SK-N-SH (cell line): Measurements from ENCODE around the gene BCAT1. TPM values are rescaled to one million over a fixed set of nuclear protein-coding genes. Genes with fewer than 3 reads are reported as not detected.

Experiments
- CTCF ChIA-PET: fragments of 300-600, 350-600 bp; formaldehyde crosslinking; extraction: SDS; loops from one replicate; lab custom pipeline; 2021; lab: Yijun Ruan, JAX
- POLR2A ChIA-PET: fragments of 350-600 bp; sonication (Branson Sonifier 250); formaldehyde crosslinking; extraction: SDS; loops from one replicate; lab custom pipeline; 2020; ENCODE audit warnings: antibody characterized with exemption, inconsistent platforms; lab: Yijun Ruan, JAX
- DNase-seq: peaks from one replicate; pipeline ENCODE4 v3.0.0; 2012
- H2AFZ ChIP-seq: fragments of 200-600 bp; sonication (generic); 2 replicates; pipeline ENCODE4 v1.8.1; 2016; ENCODE audit warnings: antibody characterized with exemption, mild to moderate bottlenecking, low read depth
- H3F3A ChIP-seq: fragments of 200-600 bp; sonication (generic); replicated peaks from 2 replicates; pipeline ENCODE3; 2016; ENCODE audit warnings: antibody characterized with exemption, mild to moderate bottlenecking; ENCODE audit not compliant: insufficient read depth
- H3K27ac ChIP-seq, 2 experiments: fragments of 200-500 bp in 1 of 2; fragments of 200-600 bp in 1 of 2; sonication (Bioruptor generic) in 1 of 2; sonication (generic), shearing (Covaris generic) in 1 of 2; 2 replicates each; pipeline versions ENCODE4 v1.5.1 to v1.6.1; 2014 to 2016; ENCODE audit warnings: low read depth in 2 of 2, inconsistent platforms in 1 of 2, low read length in 1 of 2, mild to moderate bottlenecking in 1 of 2, mixed read lengths in 1 of 2
- H3K27me3 ChIP-seq: fragments of 200-600 bp; sonication (generic), shearing (Covaris generic); 2 replicates; pipeline ENCODE4 v1.6.1; 2016; ENCODE audit warnings: mixed run types; ENCODE audit not compliant: insufficient read depth
- H3K36me3 ChIP-seq, 2 experiments: fragments of 200-500 bp in 1 of 2; fragments of 200-600 bp in 1 of 2; sonication (Bioruptor generic) in 1 of 2; sonication (generic) in 1 of 2; replicated peaks in 1 of 2; 2 replicates each; pipeline versions ENCODE3 to v1.5.1; 2014 to 2016; ENCODE audit warnings: low read length in 1 of 2, mild to moderate bottlenecking in 1 of 2; ENCODE audit not compliant: insufficient read depth in 2 of 2, control insufficient read depth in 1 of 2
- H3K4me1 ChIP-seq, 2 experiments: fragments of 200-500 bp in 1 of 2; fragments of 200-600 bp in 1 of 2; sonication (Bioruptor generic) in 1 of 2; sonication (generic), shearing (Covaris generic) in 1 of 2; 2 replicates each; pipeline versions ENCODE4 v1.5.1 to v1.6.1; 2014 to 2016; ENCODE audit warnings: low read depth in 1 of 2, low read length in 1 of 2, mixed run types in 1 of 2; ENCODE audit not compliant: insufficient read depth in 2 of 2, control insufficient read depth in 1 of 2
- H3K4me2 ChIP-seq: fragments of 200-600 bp; sonication (generic), shearing (Covaris generic); 2 replicates; pipeline ENCODE4 v1.6.1; 2017; ENCODE audit warnings: mixed run types
- H3K4me3 ChIP-seq, 2 experiments: fragments of 200-500 bp in 1 of 2; fragments of 200-600 bp in 1 of 2; sonication (Bioruptor generic) in 1 of 2; sonication (generic), shearing (Covaris generic) in 1 of 2; 2 replicates each; pipeline versions ENCODE4 v1.5.1 to v1.8.1; 2014 to 2016; ENCODE audit warnings: low read depth in 2 of 2, inconsistent platforms in 1 of 2, low read length in 1 of 2, mild to moderate bottlenecking in 1 of 2, mixed read lengths in 1 of 2, moderate library complexity in 1 of 2
- H3K79me2 ChIP-seq: fragments of 200-600 bp; sonication (generic); 2 replicates; pipeline ENCODE4 v1.8.1; 2017; ENCODE audit warnings: mild to moderate bottlenecking; ENCODE audit not compliant: insufficient read depth
- H3K9ac ChIP-seq: fragments of 200-600 bp; sonication (generic); 2 replicates; pipeline ENCODE4 v1.6.1; 2017; ENCODE audit warnings: mixed run types
- H3K9me2 ChIP-seq: fragments of 200-600 bp; sonication (generic); 2 replicates; pipeline ENCODE4 v1.6.1; 2017; ENCODE audit warnings: mixed run types
- H3K9me3 ChIP-seq: fragments of 200-600 bp; sonication (generic); 2 replicates; pipeline ENCODE4 v1.6.1; 2017; ENCODE audit warnings: mixed run types, mild to moderate bottlenecking, moderate library complexity
- H4K20me1 ChIP-seq: fragments of 200-600 bp; sonication (generic); 2 replicates; pipeline ENCODE4 v1.6.1; 2017; ENCODE audit warnings: mild to moderate bottlenecking, mixed run types; ENCODE audit not compliant: insufficient read depth
- EZH2phosphoT487 ChIP-seq: fragments of 200-600 bp; sonication (generic); IDR thresholded peaks from 2 replicates; pipeline ENCODE4 v1.6.1; 2017; ENCODE audit warnings: low read depth, mixed run types, mild to moderate bottlenecking, antibody characterized with exemption, moderate library complexity, borderline replicate concordance
- FOSL2 ChIP-seq: IDR thresholded peaks from 2 replicates; pipeline ENCODE4 v1.4.0; 2012; ENCODE audit warnings: low read depth, mild to moderate bottlenecking, moderate library complexity, borderline replicate concordance
- FOXJ3 ChIP-seq: sonication (generic); formaldehyde crosslinking; IDR thresholded peaks from 2 replicates; pipeline ENCODE4 v1.5.1; 2020; ENCODE audit warnings: mild to moderate bottlenecking, missing genetic modification reagents
- FOXM1 ChIP-seq: IDR thresholded peaks from 2 replicates; pipeline ENCODE4 v1.4.0; 2012; ENCODE audit warnings: low read depth, mild to moderate bottlenecking
- GABPA ChIP-seq: IDR thresholded peaks from 2 replicates; pipeline ENCODE4 v1.4.0; 2012; ENCODE audit warnings: low read depth, mild to moderate bottlenecking
- MXI1 ChIP-seq: IDR thresholded peaks from 2 replicates; pipeline ENCODE4 v1.6.1; 2012; ENCODE audit warnings: mild to moderate bottlenecking, low read depth, low read length, improper control_type of control experiment
- NRF1 ChIP-seq: IDR thresholded peaks from 2 replicates; pipeline ENCODE4 v1.6.1; 2012; ENCODE audit warnings: low read depth, mild to moderate bottlenecking, low read length
- POLR2AphosphoS5 ChIP-seq: IDR thresholded peaks from 2 replicates; pipeline ENCODE4 v1.6.1; 2012; ENCODE audit warnings: low read depth, low read length
- RFX5 ChIP-seq: IDR thresholded peaks from 2 replicates; pipeline ENCODE4 v1.6.1; 2012; ENCODE audit warnings: mild to moderate bottlenecking, improper control_type of control experiment, low read length
- RXRA ChIP-seq: IDR thresholded peaks from 2 replicates; pipeline ENCODE4 v1.4.0; 2012; ENCODE audit warnings: low read depth, mild to moderate bottlenecking, borderline replicate concordance
- SIN3A ChIP-seq: IDR thresholded peaks from 2 replicates; pipeline ENCODE4 v1.6.1; 2012; ENCODE audit warnings: low read depth, mild to moderate bottlenecking, low read length, moderate library complexity, borderline replicate concordance
- SMC3 ChIP-seq: IDR thresholded peaks from 2 replicates; pipeline ENCODE4 v1.6.1; 2012; ENCODE audit warnings: low read depth, low read length, improper control_type of control experiment
- TCF12 ChIP-seq: IDR thresholded peaks from 2 replicates; pipeline ENCODE4 v1.4.0; 2012
- USF1 ChIP-seq: IDR thresholded peaks from 2 replicates; pipeline ENCODE4 v1.4.0; 2012; ENCODE audit warnings: low read depth, borderline replicate concordance
- USF2 ChIP-seq: fragments of 150-350 bp; IDR thresholded peaks from 2 replicates; pipeline ENCODE4 v1.6.1; 2017; ENCODE audit warnings: antibody characterized with exemption, low read length, low read depth, borderline replicate concordance
- YY1 ChIP-seq: IDR thresholded peaks from 2 replicates; pipeline ENCODE4 v1.4.0; 2012; ENCODE audit warnings: low read depth, mild to moderate bottlenecking
- ZBTB33 ChIP-seq: IDR thresholded peaks from 2 replicates; pipeline ENCODE4 v1.4.0; 2012; ENCODE audit warnings: low read depth, borderline replicate concordance
- polyA plus RNA-seq, 3 experiments: library from polyadenylated mRNA; depleted of rRNA; stranded (reverse); fragments of >200 nt; gene quantifications; 2 replicates each; pipeline ENCODE4 v1.2.3, GENCODE V29; 2012
- TF ChIP-seq, protein P1 (sequence below): fragments of 200-600 bp; sonication (generic); IDR thresholded peaks from 2 replicates; pipeline ENCODE4 v1.6.1; 2017; ENCODE audit warnings: antibody characterized with exemption, mild to moderate bottlenecking, moderate library complexity

The BCAT1 gene
- polyA plus RNA-seq, 1 of the 3 experiments (the other 2 are of a cell fraction) = 7.7 TPM

DNA sequence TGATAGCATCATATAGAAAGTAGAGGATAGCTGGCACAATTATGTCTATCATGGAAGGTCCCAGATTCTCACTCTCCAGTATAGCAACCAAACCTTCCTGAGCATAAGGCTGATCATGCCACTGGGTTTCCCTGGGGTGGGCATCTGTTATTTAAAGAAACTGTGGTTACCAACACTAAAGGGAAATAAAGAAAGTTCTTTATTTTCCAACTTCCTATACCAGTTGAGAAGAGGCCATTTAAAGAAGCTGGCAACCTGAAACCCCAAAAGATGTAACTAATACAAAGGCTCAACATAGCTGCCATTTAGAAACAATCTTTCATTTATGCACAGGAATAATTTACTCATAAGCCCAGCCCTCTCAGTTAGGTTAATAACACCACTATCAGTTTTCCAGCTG is 3.1 kb downstream of the BCAT1 start:
- H3F3A ChIP-seq = peaks cover 30% of the 10 kb centered on the region
- H4K20me1 ChIP-seq = peaks cover 21% of the 10 kb centered on the region
- peak overlapping the region; percentile 97 to 99 for H3K27ac ChIP-seq
- H2AFZ ChIP-seq = no peak overlapping the region
- ChIA-PET POLR2A (no interaction called here), CTCF (interaction anchor here (1.0 to 1.1 kb wide), 2 partner anchors 30 to 56 kb away, joined by 3 read pairs; no protein-coding TSS in a partner anchor)
- no peaks in the 10 kb centered on the region for H3K9me3 ChIP-seq
- H3K4me3 ChIP-seq = peak overlapping the region; percentile 86 to 91; a peak in 3 of 4 replicates
- peaks cover 16 to 38% of the 10 kb centered on the region in 2 experiments for H3K36me3 ChIP-seq
- H3K27me3 ChIP-seq = no peaks in the 10 kb centered on the region
- H3K4me1 ChIP-seq = peaks cover 25 to 28% of the 10 kb centered on the region in 2 experiments
- H3K79me2 ChIP-seq = peaks cover 79% of the 10 kb centered on the region
- TF ChIP-seq POLR2AphosphoS5 (no peak), RXRA (no peak), FOSL2 (no peak), FOXM1 (no peak), ZBTB33 (no peak), GABPA (no peak), MXI1 (no peak), SMC3 (no peak), FOXJ3 (CRISPR knock-in tag) (no peak), USF2 (no peak), RFX5 (no peak), YY1 (no peak), TCF12 (no peak), NRF1 (no peak), EZH2phosphoT487 (no peak), SIN3A (no peak), USF1 (no peak)
- TF ChIP-seq, protein P1, sequence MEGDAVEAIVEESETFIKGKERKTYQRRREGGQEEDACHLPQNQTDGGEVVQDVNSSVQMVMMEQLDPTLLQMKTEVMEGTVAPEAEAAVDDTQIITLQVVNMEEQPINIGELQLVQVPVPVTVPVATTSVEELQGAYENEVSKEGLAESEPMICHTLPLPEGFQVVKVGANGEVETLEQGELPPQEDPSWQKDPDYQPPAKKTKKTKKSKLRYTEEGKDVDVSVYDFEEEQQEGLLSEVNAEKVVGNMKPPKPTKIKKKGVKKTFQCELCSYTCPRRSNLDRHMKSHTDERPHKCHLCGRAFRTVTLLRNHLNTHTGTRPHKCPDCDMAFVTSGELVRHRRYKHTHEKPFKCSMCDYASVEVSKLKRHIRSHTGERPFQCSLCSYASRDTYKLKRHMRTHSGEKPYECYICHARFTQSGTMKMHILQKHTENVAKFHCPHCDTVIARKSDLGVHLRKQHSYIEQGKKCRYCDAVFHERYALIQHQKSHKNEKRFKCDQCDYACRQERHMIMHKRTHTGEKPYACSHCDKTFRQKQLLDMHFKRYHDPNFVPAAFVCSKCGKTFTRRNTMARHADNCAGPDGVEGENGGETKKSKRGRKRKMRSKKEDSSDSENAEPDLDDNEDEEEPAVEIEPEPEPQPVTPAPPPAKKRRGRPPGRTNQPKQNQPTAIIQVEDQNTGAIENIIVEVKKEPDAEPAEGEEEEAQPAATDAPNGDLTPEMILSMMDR = no peak
- peak overlapping the region; percentile 96 for H3K9ac ChIP-seq
- H3K9me2 ChIP-seq = no peaks in the 10 kb centered on the region
- no peak for DNase-seq
- H3K4me2 ChIP-seq = peak overlapping the region; percentile 67
